CD4-positive, alpha-beta T cell treated with Interleukin-12 subunit alpha and Interleukin-12 subunit beta, for 1 hour (primary cell): ENCODE results near the gene PHF21B.

Experiments used
- DNase-seq: peaks from one replicate; pipeline ENCODE4 v3.0.0-alpha.2; 2020

PHF21B gene

DNA sequence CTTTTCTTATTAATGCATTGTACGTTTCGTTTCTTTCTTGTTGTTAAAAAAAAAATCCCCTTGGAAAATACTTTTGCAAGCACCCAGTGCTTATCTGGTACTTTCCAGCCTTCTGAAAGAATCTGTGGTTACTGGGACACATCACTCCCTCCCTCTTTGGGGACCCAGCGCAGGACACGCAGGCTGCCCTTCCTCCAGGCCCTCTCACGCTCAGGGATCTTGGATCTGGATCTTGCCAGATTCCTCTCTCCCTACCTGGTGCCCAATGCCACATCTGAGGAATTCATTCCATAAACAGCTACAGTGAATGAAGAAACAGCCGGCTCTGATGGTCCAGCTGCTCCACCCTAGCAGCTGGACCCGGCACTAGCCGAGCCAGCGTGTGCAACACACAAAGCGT lies 55.7 kb downstream of the PHF21B start:
- no peak for DNase-seq

DNA sequence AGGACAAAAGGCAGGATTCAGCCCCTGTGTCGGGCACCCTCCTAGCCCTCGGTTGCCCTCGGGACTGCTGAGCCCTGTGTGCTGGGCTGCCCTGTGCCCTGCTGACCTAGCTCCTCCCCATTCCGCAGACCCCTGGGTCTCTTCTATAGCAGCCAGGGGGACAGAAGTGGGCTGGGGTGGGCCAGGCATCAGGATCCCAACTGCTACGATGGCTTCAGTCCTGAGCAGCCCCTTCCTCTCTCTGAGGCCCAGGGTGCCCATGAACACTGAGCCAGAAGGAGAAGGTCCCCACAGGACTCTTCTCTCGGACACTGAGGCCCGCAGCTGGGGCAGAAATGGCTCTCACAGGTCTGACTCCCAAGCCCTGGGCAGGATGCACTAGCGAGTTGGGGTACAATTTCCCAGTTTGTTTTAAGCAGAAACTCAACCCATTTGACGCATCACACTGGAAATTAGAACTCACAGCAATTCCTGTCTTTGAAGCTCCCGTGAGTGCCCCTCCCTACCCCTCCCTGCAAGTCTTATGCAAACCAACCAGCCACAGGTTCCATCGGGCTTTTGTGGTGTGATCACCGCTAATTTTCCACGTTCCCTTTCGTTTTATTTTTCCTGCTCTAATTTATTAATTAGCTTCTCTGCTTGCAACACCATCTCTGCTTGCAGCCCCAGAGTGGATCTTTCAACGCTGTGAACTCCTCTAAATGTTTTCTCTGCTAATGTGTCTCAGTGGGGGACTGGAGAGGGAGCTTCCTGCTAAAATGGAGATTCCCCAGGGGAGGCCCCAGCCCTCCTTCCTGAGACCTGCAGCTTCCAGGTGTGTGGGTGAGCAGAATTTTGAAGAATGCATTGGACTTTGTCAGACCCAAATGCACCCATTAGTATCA lies 56.7 kb downstream of the PHF21B start:
- no peak for DNase-seq

GRCh38 chr22:44951510-44951816 lies 58.3 kb downstream of the PHF21B start:
- DNase-seq: no peak

GRCh38 chr22:44950806-44951509 lies 58.8 kb downstream of the PHF21B start:
- no peak for DNase-seq

- no peak for DNase-seq
Observed at GRCh38 chr22:44947846-44948245, 62.0 kb downstream of the PHF21B start.

DNA sequence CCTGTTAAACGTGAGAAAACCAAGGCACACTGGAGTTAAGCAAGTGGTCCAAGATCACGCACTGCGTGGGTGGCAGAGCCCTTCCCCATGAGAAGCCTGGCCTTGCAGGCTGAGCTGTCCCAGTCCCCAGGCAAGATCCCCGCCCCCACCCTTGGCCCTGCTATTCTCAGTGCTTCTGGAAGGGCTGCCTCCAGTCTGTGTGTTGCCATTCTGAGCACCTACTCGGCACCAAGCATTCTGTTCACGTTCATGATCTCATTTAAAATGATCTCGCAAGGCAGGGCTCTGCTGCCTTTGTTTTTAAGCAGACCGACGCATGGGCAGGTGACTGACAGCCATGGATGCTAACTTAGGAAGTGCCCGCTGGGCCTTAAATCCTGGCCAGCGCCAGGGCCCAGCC lies 62.8 kb downstream of the PHF21B start:
- DNase-seq: no peak

DNA sequence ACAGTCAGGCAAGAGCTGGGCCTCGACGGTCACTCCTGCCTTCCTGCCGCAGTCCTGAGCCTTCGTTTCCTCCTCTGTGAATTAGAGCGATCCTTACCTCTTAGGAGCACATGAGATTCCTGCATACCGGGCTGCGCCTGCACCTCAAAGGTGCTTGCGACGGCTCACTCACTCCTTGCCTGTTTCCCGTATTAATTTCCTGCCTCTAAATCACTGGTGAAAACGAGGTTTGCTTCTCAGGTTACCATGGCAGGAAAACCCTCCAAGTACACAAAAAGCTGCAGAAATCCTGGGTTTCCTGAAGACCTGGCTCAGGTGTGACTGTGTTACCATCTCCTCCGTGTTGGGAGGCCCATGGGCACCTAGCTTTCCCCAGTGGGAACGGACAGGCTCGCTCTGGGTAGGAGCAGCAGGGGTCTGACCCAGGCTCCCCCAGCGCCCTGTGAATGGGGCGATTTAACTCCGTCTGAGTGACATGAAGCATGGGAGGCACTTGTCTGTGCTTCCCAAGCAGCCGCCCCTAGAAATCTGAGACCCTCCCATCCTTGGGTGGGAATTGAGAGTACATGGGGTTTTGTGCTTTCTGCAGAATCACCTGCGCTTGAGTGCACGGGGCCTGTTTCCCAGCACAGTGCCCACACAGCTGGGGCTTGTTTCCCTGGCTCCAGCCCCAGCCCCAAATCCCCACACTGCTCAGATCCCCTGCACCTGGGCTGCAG lies 64.8 kb downstream of the PHF21B start:
- DNase-seq: no peak

DNA sequence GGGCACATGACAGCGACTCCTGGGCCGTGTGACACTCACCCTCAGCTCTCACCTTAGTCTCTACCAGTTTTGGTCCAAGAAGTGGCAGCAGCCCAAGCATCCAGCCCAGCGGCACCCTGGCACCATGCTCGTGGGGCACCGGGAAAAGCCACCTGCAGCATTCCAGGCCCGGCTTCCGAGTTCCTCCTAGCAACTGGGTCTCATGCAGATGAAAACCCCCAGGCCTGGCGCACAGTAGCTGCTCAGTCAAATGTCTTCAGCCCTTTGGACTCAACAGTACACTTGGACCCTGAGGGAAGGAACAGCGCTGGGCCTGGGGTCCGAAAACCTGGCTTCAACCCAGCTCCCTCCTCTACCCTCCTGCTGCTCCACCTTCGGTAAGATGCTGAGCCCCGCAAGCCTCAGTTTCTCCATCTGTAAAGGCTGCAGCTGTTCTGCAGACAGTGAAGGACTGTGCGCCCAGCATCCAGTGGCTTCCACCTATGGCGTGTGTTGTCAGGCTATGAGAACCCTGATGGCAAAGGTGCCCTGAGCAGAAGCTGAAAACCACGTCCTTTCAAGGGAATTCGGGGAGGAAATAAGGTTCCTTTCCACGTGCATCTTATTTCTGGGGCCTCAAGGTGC lies 66.0 kb downstream of the PHF21B start:
- no peak for DNase-seq

DNA sequence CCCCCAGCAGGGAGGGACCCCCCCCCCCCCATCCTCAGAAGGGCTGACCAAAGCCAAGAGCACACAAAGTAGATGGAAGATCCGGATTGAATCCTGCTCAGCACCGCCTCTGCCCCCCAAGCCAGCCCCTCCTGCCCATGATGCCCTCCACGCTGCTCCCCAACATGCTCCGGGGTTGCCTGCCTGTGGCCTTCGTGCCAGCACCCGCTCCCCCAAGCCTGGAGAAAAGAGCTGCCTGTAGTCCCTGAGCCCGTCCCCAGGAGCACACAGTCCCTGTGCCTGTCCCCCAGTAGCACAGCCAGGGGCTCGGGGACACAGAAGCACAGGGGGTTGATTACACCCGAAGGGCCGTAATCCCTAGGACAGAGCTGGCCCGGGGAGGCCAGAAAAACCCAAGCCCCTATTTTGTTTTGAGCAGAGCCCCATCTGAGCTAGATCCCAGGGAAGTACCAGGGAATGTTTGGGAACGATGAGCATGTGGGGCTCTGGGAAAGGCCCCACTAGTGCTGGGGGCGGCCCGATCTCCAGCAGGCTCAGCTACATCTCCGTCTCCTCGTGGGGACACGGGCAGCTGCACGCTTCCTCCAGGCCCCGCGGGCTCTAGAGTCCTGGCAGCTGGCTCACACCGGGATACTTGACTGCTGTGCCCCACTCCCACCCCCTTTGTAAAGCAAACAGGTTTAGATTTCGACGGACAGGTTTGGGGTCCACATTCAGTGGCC lies 66.7 kb downstream of the PHF21B start:
- no peak for DNase-seq

GRCh38 chr22:44942056-44942455 lies 67.7 kb downstream of the PHF21B start:
- DNase-seq: no peak

- no peak for DNase-seq
Observed at GRCh38 chr22:44941207-44941606, 68.6 kb downstream of the PHF21B start.

DNA sequence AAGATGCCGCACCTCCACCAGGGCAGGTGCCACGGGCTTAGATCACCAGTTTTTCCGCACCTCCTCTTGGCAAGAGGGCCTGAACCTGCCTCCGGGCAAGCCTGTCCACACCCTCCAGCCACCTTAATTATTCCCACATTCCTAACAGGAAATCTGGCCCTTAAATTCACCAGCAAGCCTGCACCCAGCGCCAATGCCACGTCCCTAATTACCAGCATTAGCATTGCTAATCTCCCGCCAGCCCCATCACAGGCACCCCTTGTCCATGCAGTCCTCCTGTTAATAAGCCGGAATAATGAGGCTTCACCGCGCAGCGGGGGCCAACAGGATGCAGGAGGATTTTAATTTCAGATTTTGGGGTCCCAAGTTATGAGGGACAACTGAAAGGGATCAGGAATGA lies 69.7 kb downstream of the PHF21B start:
- DNase-seq: no peak

DNA sequence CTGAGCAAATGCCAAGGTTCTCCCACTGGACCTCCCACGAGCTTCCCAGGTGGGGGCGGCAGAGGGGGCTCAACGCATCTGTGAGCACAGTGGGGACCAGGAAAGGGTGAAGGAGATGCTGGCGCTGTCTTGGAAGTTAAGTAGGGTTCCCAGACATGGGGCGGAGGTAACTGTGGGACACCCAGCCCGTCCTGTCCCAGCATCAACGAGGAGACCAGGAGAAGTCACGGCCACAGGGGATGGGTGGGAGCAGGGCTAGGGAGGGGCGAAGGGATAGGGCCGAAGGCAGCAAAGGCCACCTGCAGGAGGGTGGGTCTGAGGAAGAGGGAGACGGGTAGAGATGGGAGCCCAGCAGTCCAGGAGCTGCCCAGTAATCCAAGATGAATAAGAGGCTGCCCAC lies 70.4 kb downstream of the PHF21B start:
- no peak for DNase-seq

GRCh38 chr22:44938886-44939285 lies 70.9 kb downstream of the PHF21B start:
- DNase-seq: no peak

- DNase-seq: no peak
Observed at GRCh38 chr22:44937216-44937615, 72.6 kb downstream of the PHF21B start.

DNA sequence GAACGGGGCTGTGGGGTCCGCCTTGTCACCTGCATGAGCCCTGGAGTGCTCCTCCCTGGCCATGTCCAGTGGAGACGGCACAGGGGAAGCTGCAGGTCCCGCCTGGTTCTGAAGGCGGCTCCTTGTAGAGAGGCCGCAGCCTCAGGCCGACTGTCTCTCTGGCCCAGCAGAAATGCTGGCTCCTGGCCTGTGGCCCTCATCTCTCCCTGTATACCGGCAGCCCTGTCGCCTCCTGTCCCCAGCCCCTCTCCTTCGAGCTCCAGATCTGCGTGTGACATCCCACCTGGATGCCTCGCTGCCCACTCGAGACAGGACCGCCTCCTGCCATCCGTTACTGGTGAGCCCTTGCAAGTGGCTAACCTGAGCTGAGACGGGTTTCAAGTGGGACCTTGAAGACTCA lies 73.6 kb downstream of the PHF21B start:
- no peak for DNase-seq

GRCh38 chr22:44935724-44936123 lies 74.1 kb downstream of the PHF21B start:
- DNase-seq: no peak

DNA sequence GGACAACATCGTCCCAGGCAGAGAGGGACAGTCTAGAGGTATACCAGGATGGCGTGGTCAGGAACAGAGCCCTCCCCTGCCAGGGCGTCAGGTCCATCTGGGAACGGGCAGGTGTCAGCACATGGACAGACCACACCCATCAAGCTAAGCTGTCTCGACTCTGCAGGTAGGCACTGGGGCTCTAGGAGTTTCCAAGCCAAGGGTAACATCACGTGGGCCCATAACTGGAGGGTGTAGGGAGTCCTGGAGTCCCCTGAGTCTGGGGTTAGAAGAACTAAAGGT lies 75.4 kb downstream of the PHF21B start:
- no peak for DNase-seq

DNA sequence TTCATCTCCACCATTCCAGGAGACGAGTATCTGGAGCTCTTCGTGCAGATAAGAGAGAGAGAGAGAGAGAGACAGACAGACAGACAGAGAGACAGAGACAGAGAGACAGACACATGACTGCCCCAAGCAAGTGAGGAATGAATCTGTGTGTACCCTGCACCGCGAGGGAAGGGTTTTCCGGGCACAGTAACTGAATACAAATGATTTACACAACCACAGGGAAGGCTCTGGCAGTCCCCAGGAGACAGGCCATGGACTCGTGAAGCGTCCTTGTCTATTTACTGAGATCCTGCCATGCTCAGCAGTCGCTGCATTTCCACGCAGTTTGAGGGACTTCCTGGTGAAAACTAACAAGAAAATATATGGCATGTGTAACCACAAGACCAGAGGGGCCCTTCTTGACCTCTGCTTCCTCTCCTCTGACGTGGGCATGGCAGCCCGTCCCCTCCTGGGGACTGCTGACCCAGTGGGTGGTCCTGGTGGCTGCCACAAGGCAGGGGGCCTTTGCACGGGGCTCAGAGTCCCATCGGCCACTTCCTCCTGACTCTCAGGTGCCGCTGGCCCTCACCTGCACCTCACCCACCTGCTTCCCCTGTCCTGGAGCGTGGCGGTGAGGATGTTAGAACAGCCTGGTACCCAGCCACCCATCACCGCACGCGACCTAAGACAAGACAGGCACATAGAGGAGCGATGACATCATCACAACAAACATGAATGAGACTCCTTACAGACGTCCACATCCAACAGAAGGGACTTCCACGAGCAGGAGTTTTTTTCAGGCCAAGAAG lies 75.9 kb downstream of the PHF21B start:
- no peak for DNase-seq

DNA sequence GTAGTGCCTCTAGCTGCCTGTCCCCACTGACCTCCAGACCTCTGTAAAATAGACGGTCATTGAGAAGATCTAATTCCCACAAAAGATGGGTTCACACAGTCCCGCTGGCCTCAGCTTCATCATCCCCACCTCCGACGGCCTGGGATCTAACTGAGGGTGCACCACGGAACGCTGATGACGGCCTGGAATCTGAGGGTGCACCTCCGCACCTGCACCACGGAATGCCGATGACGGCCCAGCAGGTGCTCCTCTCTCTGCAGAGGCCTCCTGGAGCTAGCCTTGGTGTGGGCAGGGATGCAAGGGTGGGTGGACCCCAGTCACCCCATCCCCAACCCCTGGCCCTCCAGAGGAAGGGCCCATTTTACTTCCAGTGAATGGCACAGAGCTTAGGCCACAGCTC lies 77.3 kb downstream of the PHF21B start:
- no peak for DNase-seq

- no peak for DNase-seq
Observed at GRCh38 chr22:44931766-44932165, 78.0 kb downstream of the PHF21B start.

DNA sequence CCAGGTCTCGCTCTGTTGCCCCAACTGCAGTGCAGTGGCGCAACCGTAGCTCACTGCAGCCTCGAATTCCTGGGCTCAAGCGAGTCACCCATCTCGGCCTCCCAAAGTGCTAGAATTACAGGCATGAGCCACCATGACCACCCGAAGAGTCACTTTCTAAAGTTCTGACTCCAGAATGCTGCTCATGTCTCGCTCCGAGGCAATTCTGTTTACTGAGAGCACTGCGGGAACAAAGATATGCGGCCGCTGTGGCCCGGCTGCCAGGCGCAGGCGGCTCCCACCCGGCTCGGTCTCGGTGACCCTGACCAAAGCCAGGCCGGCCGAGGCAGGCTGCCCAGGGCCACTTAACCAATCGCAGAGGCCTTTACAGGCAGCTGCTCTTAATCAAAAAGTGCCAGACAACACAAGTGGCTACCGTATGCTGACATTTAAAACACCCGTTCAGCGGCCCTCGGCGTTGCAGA lies 78.7 kb downstream of the PHF21B start:
- DNase-seq: no peak
